Loucy (cell line): ENCODE results near the gene FARP1.

ENCODE experiments used
- H2AFZ ChIP-seq: fragments of 200-600 bp; sonication (generic); 2 replicates; pipeline ENCODE4 v1.6.0; 2016; ENCODE audit warnings: antibody characterized with exemption, mild to moderate bottlenecking, low read length, moderate library complexity
- H3F3A ChIP-seq: fragments of 200-600 bp; 2 replicates; pipeline ENCODE4 v1.6.0; 2016; ENCODE audit warnings: antibody characterized with exemption, low read depth, mild to moderate bottlenecking
- H3K27me3 ChIP-seq: fragments of 200-600 bp; sonication (generic); 2 replicates; pipeline ENCODE4 v1.6.1; 2014; ENCODE audit warnings: low read length, mild to moderate bottlenecking; ENCODE audit not compliant: insufficient read depth, poor library complexity, severe bottlenecking
- H3K36me3 ChIP-seq: fragments of 200-600 bp; sonication (generic); 2 replicates; pipeline ENCODE4 v1.6.1; 2016; ENCODE audit warnings: low read length; ENCODE audit not compliant: insufficient read depth
- H3K4me1 ChIP-seq: fragments of 200-600 bp; sonication (generic); 2 replicates; pipeline ENCODE4 v1.5.1; 2014; ENCODE audit warnings: low read length, mild to moderate bottlenecking; ENCODE audit not compliant: insufficient read depth, poor library complexity, severe bottlenecking
- H3K4me2 ChIP-seq: fragments of 200-600 bp; sonication (generic); 2 replicates; pipeline ENCODE4 v1.6.0; 2014; ENCODE audit warnings: antibody characterized with exemption, low read length, low read depth, mild to moderate bottlenecking; ENCODE audit not compliant: poor library complexity, severe bottlenecking
- H3K4me3 ChIP-seq: fragments of 200-600 bp; sonication (generic); 2 replicates; pipeline ENCODE4 v1.5.1; 2014; ENCODE audit warnings: low read length, mild to moderate bottlenecking, mixed read lengths; ENCODE audit not compliant: poor library complexity, severe bottlenecking
- H3K79me2 ChIP-seq: fragments of 200-600 bp; sonication (generic); 2 replicates; pipeline ENCODE4 v1.6.1; 2014; ENCODE audit warnings: low read length; ENCODE audit not compliant: insufficient read depth
- H3K9ac ChIP-seq: fragments of 200-600 bp; sonication (generic); 2 replicates; pipeline ENCODE4 v1.6.0; 2014; ENCODE audit warnings: mild to moderate bottlenecking, low read depth, low read length, moderate library complexity; ENCODE audit not compliant: poor library complexity, severe bottlenecking
- H3K9me2 ChIP-seq: fragments of 200-600 bp; sonication (generic); replicated peaks from 2 replicates; pipeline ENCODE4 v1.6.1; 2016; ENCODE audit warnings: low read depth, low read length, mixed read lengths
- H3K9me3 ChIP-seq: fragments of 200-600 bp; sonication (generic); 2 replicates; pipeline ENCODE4 v1.6.1; 2014; ENCODE audit warnings: mild to moderate bottlenecking, antibody characterized with exemption, low read length, low read depth; ENCODE audit not compliant: insufficient read depth
- H4K20me1 ChIP-seq: fragments of 200-600 bp; sonication (generic); 2 replicates; pipeline ENCODE4 v1.6.0; 2014; ENCODE audit warnings: antibody characterized with exemption, low read length, mild to moderate bottlenecking; ENCODE audit not compliant: insufficient read depth, poor library complexity, severe bottlenecking
- EZH2phosphoT487 ChIP-seq: fragments of 200-600 bp; IDR thresholded peaks from 2 replicates; pipeline ENCODE4 v1.6.1; 2018; ENCODE audit warnings: antibody characterized with exemption, mild to moderate bottlenecking, moderate library complexity, borderline replicate concordance
- TF ChIP-seq, protein P1 (sequence below): fragments of 200-600 bp; sonication (generic); conservative IDR thresholded peaks from 2 replicates; pipeline ENCODE4 v1.5.1; 2014; ENCODE audit warnings: mild to moderate bottlenecking, antibody characterized with exemption, low read length

The FARP1 gene

DNA sequence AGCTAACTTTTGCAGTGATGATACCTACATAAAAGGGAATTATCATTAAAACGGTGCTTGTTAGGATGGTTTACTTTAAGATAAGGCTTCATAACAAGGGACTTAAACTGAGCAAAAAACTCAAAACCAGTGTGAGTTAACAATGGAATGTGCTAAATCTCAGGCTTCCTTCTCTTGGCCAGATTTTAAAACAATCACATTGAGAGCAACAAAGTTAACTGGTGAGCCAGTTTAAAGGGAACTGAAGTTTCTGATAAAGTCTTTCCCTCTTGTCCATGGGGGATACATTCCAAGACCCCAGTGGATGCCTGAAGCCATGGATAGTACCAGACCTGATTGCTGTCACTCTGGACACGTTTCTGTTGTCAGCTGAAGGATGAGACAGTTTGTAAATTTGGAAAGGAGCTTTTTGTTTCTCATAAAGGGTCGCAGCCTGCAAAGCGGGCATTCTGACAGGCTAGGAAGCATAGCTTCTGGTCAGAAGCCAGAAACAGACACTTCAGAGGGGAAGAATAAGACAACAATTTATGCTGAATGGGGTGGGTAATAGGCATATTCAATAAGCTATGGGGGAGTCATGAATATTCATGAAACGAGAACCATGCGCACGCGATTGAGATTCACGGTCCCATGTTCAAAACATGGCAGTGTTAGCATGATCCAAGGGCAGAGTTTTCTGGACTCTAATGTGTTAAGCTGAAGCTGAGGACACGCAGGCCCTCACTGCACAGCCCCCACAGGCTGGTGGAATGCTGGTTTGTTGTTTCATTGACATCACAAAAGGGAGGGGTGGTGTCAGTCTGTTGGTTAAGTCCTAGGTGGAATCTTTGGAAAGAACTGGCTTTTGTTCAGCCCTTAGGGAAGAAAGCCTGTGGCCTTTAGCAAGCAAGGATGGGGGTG lies 184.7 kb downstream of the FARP1 start:
- Histone ChIP-seq H3K4me3 (no peak overlapping the region), H2AFZ (no peak overlapping the region), H3K4me2 (no peak overlapping the region), H3K4me1 (no peaks in the 10 kb centered on the region), H3F3A (no peaks in the 10 kb centered on the region), H3K9me3 (no peaks in the 10 kb centered on the region), H3K9me2 (no peaks in the 10 kb centered on the region), H3K79me2 (no peaks in the 10 kb centered on the region), H3K9ac (no peak overlapping the region), H3K36me3 (no peaks in the 10 kb centered on the region), H3K27me3 (no peaks in the 10 kb centered on the region), H4K20me1 (no peaks in the 10 kb centered on the region)
- no peak for TF ChIP-seq EZH2phosphoT487
- TF ChIP-seq, protein P1, sequence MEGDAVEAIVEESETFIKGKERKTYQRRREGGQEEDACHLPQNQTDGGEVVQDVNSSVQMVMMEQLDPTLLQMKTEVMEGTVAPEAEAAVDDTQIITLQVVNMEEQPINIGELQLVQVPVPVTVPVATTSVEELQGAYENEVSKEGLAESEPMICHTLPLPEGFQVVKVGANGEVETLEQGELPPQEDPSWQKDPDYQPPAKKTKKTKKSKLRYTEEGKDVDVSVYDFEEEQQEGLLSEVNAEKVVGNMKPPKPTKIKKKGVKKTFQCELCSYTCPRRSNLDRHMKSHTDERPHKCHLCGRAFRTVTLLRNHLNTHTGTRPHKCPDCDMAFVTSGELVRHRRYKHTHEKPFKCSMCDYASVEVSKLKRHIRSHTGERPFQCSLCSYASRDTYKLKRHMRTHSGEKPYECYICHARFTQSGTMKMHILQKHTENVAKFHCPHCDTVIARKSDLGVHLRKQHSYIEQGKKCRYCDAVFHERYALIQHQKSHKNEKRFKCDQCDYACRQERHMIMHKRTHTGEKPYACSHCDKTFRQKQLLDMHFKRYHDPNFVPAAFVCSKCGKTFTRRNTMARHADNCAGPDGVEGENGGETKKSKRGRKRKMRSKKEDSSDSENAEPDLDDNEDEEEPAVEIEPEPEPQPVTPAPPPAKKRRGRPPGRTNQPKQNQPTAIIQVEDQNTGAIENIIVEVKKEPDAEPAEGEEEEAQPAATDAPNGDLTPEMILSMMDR = no peak

DNA sequence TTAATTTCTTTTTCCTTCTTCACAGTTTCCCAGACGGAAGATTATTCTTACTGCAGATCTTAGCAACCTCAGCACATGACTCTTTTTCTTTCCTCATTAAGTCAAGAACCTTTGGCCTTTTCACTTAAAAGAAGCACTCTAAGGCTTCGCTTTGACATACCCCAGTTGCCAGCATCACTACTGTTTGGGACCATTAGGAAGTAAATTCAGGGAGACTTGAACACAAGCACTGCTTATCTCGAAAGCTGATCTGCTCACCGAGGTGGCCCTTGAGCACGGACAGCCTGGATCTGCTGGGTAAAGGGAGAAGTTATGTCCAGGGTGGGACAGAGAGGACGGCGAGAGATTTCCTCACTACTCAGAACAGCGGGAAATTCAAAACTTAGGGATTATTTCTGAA lies 185.6 kb downstream of the FARP1 start:
- Histone ChIP-seq H3K36me3 (no peaks in the 10 kb centered on the region), H3K27me3 (no peaks in the 10 kb centered on the region), H2AFZ (no peak overlapping the region), H3K4me1 (no peaks in the 10 kb centered on the region), H3K9me2 (no peaks in the 10 kb centered on the region), H4K20me1 (no peaks in the 10 kb centered on the region), H3K9ac (no peak overlapping the region), H3F3A (no peaks in the 10 kb centered on the region), H3K9me3 (no peaks in the 10 kb centered on the region), H3K4me2 (no peak overlapping the region), H3K79me2 (no peaks in the 10 kb centered on the region), H3K4me3 (no peak overlapping the region)
- TF ChIP-seq EZH2phosphoT487 = no peak
- TF ChIP-seq, protein P1 = no peak

DNA sequence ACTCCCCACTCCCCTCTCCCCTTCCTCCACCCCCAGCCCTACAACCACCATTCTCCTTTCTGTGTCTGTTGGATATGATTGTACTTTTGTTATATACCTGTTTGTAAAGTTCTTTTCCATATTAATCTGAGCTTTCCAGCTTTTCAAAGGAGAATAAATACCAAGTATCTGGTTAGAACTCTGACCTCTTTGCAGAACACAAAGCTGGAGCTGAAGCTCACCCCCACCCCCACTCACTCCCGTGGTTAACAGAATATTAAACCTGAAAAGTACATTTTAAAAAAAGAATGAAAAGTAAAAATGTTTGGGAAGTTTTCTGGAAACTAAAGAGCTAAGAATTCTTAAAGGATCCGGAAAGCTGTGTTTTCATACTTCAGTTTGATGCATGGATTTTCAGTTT lies 189.3 kb downstream of the FARP1 start:
- no peaks in the 10 kb centered on the region for H3K4me1 ChIP-seq
- H3K36me3 ChIP-seq = no peaks in the 10 kb centered on the region
- H4K20me1 ChIP-seq = no peaks in the 10 kb centered on the region
- TF ChIP-seq, protein P1 = no peak
- TF ChIP-seq EZH2phosphoT487 = no peak
- H3K79me2 ChIP-seq = no peaks in the 10 kb centered on the region
- no peaks in the 10 kb centered on the region for H3K27me3 ChIP-seq
- no peak overlapping the region for H2AFZ ChIP-seq
- H3F3A ChIP-seq = no peaks in the 10 kb centered on the region
- no peaks in the 10 kb centered on the region for H3K9me2 ChIP-seq
- no peak overlapping the region for H3K4me2 ChIP-seq
- H3K9me3 ChIP-seq = no peaks in the 10 kb centered on the region
- H3K9ac ChIP-seq = no peak overlapping the region
- H3K4me3 ChIP-seq = no peak overlapping the region
